SK-N-SH treated with all-trans-retinoic acid at 6 μM for 48 hours (cell line): Measurements from ENCODE around the gene TMEM91.

Experiments
- CSRNP3 ChIP-seq: fragments of 250-450 bp; sonication (Bioruptor Pico); IDR thresholded peaks from 2 replicates; pipeline ENCODE4 v1.5.1; 2021; ENCODE audit warnings: mild to moderate bottlenecking, moderate library complexity
- PATZ1 ChIP-seq: fragments of 250-450 bp; sonication (Bioruptor Pico); IDR thresholded peaks from 2 replicates; pipeline ENCODE4 v1.8.0; 2020; ENCODE audit warnings: mild to moderate bottlenecking, moderate library complexity, borderline replicate concordance
- TSHZ2 ChIP-seq: fragments of 250-450 bp; sonication (Bioruptor Pico); IDR thresholded peaks from 2 replicates; pipeline ENCODE4 v1.5.0; 2020; ENCODE audit warnings: mild to moderate bottlenecking, moderate library complexity
- ZFP3 ChIP-seq: fragments of 250-450 bp; sonication (Bioruptor Pico); IDR thresholded peaks from 2 replicates; pipeline ENCODE4 v1.5.0; 2020; ENCODE audit warnings: mild to moderate bottlenecking, moderate library complexity
- ZFP30 ChIP-seq: fragments of 450-650 bp; formaldehyde crosslinking; IDR thresholded peaks from 2 replicates; pipeline ENCODE4 v1.5.0; 2022; ENCODE audit warnings: mild to moderate bottlenecking, moderate library complexity
- ZNF8 ChIP-seq: fragments of 450-650 bp; formaldehyde crosslinking; IDR thresholded peaks from 2 replicates; pipeline ENCODE4 v1.5.0; 2020; ENCODE audit warnings: mild to moderate bottlenecking, moderate library complexity

- no peak for TF ChIP-seq ZFP3
- no peak for TF ChIP-seq TSHZ2 (CRISPR knock-in tag)
- no peak for TF ChIP-seq ZFP30
- no peak for TF ChIP-seq CSRNP3 (CRISPR knock-in tag)
- no peak for TF ChIP-seq ZNF8 (CRISPR knock-in tag)
- TF ChIP-seq PATZ1 (CRISPR knock-in tag) = no peak
Measured at GRCh38 chr19:41359741-41360140, 16.6 kb upstream of the TMEM91 start.
